ENCODE results near the gene SMLR1.

SMLR1 gene

DNA sequence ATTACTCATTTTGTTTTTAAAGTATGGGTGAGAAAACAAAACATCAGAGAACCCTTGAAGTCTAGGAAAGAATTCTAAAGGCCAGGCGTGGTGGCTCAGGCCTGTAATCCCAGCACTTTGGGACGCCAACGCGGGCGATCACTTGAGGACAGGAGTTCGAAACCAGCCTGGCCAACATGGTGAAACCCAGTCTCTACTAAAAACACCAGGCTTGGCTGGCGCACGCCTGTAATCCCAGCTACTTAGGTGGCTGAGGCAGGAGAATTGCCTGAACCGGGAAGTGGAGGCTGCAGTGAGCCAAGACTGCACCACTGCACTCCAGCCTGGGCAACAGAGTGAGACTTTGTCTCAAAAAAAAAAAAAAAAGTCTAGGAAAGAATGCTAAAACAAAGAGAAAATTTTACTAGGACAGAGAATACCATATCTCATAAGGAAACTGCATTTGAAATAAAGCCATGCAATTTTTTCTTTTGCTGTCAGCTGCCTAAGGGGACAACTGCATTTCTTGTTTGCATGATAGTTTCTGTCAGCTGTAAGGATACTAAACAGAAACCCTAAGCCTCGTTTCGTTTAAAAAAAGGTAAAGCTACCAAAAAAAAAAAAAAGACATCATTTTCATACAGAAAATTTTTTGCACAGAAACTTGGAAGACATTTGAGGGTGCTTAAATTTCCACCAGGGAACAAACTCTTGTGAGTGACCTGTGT, 32.1 kb downstream of the SMLR1 start:
- Histone ChIP-seq H3K27me3 (no peaks in the 10 kb centered on the region), H3K4me2 (no peak overlapping the region), H3K9me3 (no peaks in the 10 kb centered on the region; the same call in 1 of the 2 replicates), H3K27ac (no peak overlapping the region), H3K4me3 (no peak overlapping the region), H3K4me1 (no peaks in the 10 kb centered on the region), H3K9ac (no peak overlapping the region), H4K20me1 (no peaks in the 10 kb centered on the region), H3K36me3 (peaks cover 57% of the 10 kb centered on the region)
- no peak for TF ChIP-seq Cebpa-rat (IDR thresholded peaks at IDR 0.05)

DNA sequence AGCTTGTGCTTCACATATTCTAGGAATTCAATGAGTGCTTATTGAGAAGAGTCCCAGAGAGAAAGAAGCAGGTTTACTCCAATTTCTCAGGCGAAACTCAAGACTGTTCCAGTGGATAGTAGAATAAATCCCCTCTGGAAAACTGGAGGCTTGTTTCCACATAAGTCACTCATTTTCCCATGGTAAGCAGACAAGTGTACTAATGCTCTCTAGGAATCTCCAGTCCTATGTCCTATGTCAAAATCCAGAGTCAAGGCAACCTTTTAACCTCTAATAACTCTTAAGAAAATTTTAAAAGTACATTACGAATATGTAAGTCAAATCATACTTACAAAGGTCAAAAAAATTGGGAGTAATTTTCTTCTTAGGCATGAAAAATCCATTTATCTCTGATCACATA, 35.2 kb downstream of the SMLR1 start:
- TF ChIP-seq Cebpa-rat (IDR thresholded peaks at IDR 0.05) = no peak
- Histone ChIP-seq H3K4me3 (no peak overlapping the region), H3K9ac (no peak overlapping the region), H3K4me2 (no peak overlapping the region), H3K9me3 (no peaks in the 10 kb centered on the region), H3K27me3 (no peaks in the 10 kb centered on the region), H3K4me1 (no peaks in the 10 kb centered on the region), H4K20me1 (no peaks in the 10 kb centered on the region), H3K36me3 (peaks cover 72% of the 10 kb centered on the region), H3K27ac (no peak overlapping the region)

DNA sequence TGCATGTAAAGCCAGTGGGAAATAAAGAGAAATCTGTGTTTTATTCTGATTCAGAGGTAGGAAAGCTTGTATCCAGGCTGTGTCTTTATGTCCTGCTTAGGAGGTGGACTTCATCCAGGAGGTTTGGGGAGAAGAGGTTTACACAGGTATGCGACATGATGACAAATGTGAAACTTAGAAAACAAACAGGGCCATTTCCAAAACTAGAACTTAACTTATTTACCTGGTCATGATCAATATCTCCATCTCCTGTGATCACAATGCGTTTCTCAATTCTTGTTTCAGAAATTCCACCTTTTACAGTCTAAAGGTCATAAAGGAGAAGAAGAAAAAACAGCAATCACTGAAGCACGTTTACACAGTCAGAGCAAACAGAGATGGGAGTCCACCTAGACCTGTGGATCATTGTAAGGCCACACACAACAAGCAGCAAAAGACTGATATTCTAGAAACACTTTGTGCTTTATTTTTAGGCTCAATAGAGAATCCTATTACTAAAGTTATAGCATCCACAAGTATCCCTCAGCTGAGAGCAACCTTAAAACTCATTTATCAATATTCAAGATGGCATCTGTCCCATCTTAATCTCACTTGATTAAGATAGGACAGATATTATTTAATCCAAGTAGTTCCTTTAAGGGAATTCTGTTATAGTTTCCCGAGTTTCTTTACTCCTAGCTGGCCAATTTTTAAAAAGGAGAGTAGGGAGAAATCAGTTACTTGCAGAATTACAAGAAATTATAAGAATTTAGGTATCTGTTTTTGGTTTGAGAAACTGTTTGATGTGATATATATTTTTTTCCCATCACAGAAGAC, 36.4 kb downstream of the SMLR1 start:
- H4K20me1 ChIP-seq = no peaks in the 10 kb centered on the region
- no peak for TF ChIP-seq Cebpa-rat (IDR thresholded peaks at IDR 0.05)
- no peak overlapping the region for H3K4me2 ChIP-seq
- H3K9ac ChIP-seq = no peak overlapping the region
- no peaks in the 10 kb centered on the region for H3K27me3 ChIP-seq
- no peaks in the 10 kb centered on the region for H3K9me3 ChIP-seq
- peaks cover 65% of the 10 kb centered on the region for H3K36me3 ChIP-seq
- H3K4me1 ChIP-seq = no peaks in the 10 kb centered on the region
- no peak overlapping the region for H3K4me3 ChIP-seq
- H3K27ac ChIP-seq = no peak overlapping the region

DNA sequence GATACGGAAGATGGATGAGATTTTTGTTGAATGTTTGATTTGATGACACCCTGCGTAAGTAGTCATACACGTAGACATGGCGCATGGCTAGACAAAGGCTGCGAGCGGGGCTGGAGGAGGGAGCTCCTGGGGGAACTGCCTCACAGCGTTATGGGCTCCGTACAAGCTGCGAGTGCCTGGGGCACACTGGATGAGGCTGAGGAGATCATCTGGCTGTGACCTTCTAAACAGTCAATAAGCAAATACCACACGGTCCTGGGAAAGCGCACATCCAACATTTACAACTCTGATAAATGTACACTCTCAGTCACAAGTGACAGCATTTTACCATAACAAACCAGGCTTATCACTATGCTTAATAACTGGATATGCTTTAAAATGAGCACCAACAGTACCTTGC, 37.1 kb downstream of the SMLR1 start:
- no peak overlapping the region for H3K4me3 ChIP-seq
- H4K20me1 ChIP-seq = no peaks in the 10 kb centered on the region
- H3K27me3 ChIP-seq = no peaks in the 10 kb centered on the region
- H3K27ac ChIP-seq = no peak overlapping the region
- no peaks in the 10 kb centered on the region for H3K9me3 ChIP-seq
- peaks cover 2% of the 10 kb centered on the region; the same call in 1 of the 2 replicates for H3K4me1 ChIP-seq
- no peak overlapping the region for H3K9ac ChIP-seq
- H3K4me2 ChIP-seq = no peak overlapping the region
- TF ChIP-seq Cebpa-rat (IDR thresholded peaks at IDR 0.05) = no peak
- H3K36me3 ChIP-seq = peaks cover 66% of the 10 kb centered on the region

DNA sequence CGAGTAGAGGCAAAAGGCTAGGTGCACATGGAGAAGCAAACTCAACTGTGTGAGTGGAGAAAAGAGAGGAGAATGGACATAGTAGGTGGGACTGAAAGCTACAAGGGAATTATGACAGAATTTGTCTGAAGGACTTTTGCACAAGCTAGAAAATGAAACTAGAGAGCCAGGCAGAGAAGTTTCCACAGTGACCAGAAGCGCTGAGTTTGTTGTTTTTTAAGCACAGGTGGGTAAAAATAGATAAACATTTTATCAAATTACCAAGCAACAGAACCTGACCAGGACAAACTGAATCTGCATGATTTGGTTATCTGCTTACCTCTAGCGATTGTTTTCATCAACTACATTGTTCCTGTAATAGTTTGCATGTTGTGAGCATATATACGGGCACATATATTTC, 38.6 kb downstream of the SMLR1 start:
- H3K4me1 ChIP-seq = peaks cover 5% of the 10 kb centered on the region; the same call in 1 of the 2 replicates

GRCh38 chr6:130869681-130870080, 42.5 kb downstream of the SMLR1 start:
- Histone ChIP-seq H4K20me1 (no peaks in the 10 kb centered on the region), H3K36me3 (peaks cover 37% of the 10 kb centered on the region), H3K4me3 (no peak overlapping the region), H3K4me1 (peaks cover 10% of the 10 kb centered on the region; the same call in 1 of the 2 replicates), H3K27me3 (no peaks in the 10 kb centered on the region), H3K9me3 (no peaks in the 10 kb centered on the region), H3K27ac (no peak overlapping the region), H3K9ac (no peak overlapping the region), H3K4me2 (no peak overlapping the region)
- TF ChIP-seq Cebpa-rat (IDR thresholded peaks at IDR 0.05) = no peak

More for the DNA sequence above, 38.6 kb downstream of the SMLR1 start:
- Histone ChIP-seq H3K27me3 (no peaks in the 10 kb centered on the region), H3K4me2 (no peak overlapping the region), H4K20me1 (no peaks in the 10 kb centered on the region), H3K9me3 (no peaks in the 10 kb centered on the region), H3K27ac (no peak overlapping the region), H3K9ac (no peak overlapping the region), H3K36me3 (peaks cover 68% of the 10 kb centered on the region), H3K4me3 (no peak overlapping the region)
- TF ChIP-seq Cebpa-rat (IDR thresholded peaks at IDR 0.05) = no peak

- Histone ChIP-seq H3K27me3 (no peaks in the 10 kb centered on the region), H4K20me1 (no peaks in the 10 kb centered on the region), H3K4me1 (peaks cover 10% of the 10 kb centered on the region; the same call in 1 of the 2 replicates), H3K36me3 (peaks cover 35% of the 10 kb centered on the region), H3K27ac (no peak overlapping the region), H3K9ac (no peak overlapping the region), H3K4me3 (no peak overlapping the region), H3K4me2 (no peak overlapping the region), H3K9me3 (no peaks in the 10 kb centered on the region)
- TF ChIP-seq Cebpa-rat (IDR thresholded peaks at IDR 0.05) = no peak
Measured at GRCh38 chr6:130870179-130870880, 43.1 kb downstream of the SMLR1 start.

DNA sequence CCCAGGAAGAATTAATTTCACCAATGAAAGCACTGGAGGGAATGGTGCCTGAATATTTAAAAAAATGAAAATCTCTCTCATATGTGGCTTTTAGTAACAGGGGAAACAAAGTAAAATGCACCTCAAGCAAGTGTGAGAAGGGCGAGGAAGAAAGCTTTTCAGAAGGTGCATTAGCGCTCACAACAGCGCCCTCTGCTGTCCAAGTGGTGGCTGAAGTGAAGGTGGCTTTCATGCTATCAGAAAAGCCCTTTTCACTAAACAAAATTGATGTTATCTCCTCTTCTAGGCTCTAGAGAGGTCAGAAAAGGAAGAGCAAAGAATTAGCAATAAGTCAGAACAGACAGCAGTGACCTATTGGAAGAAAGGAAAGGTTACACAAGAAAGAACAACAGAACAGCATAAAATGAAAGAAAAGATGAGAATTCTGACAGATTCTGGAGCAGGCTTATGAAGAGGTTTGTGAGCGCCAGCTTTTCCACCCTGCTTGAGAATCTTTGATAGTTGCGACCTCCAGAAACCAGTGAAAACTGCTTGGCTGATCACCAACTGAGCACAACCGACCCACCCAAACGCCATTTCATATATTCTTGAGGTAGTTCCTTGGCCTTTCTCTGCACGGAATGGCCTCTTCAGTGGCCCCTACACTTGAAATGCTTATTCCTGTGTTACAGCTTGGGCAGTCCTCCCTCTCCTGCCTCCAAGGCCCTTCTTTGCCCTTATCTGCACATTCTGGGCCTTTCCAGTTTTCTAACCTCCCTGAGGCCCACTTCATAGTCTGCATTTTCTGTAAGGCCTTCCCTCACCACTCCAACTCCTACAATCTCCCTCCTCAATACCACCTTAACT, 45.3 kb downstream of the SMLR1 start:
- no peak for TF ChIP-seq Cebpa-rat (IDR thresholded peaks at IDR 0.05)
- no peak overlapping the region for H3K9ac ChIP-seq
- no peak overlapping the region for H3K4me2 ChIP-seq
- no peaks in the 10 kb centered on the region for H4K20me1 ChIP-seq
- no peaks in the 10 kb centered on the region for H3K27me3 ChIP-seq
- H3K4me3 ChIP-seq = no peak overlapping the region
- H3K4me1 ChIP-seq = peaks cover 10% of the 10 kb centered on the region; the same call in 1 of the 2 replicates
- peaks cover 30% of the 10 kb centered on the region for H3K36me3 ChIP-seq
- H3K27ac ChIP-seq = no peak overlapping the region
- H3K9me3 ChIP-seq = no peaks in the 10 kb centered on the region

- Histone ChIP-seq H3K4me1 (peaks cover 10% of the 10 kb centered on the region; the same call in 1 of the 2 replicates), H3K36me3 (peaks cover 31% of the 10 kb centered on the region), H3K27ac (no peak overlapping the region), H3K9ac (no peak overlapping the region), H3K4me2 (no peak overlapping the region), H3K4me3 (no peak overlapping the region), H3K27me3 (no peaks in the 10 kb centered on the region), H3K9me3 (no peaks in the 10 kb centered on the region), H4K20me1 (no peaks in the 10 kb centered on the region)
- no peak for TF ChIP-seq Cebpa-rat (IDR thresholded peaks at IDR 0.05)
Measured at GRCh38 chr6:130873746-130874145, 46.5 kb downstream of the SMLR1 start.
